ENCODE measurements around the gene TEAD3. TPM values are rescaled to one million over a fixed set of nuclear protein-coding genes. Genes with fewer than 3 reads are reported as not detected.

Gene TEAD3
- total and polyA plus RNA-seq, 4 donors = 1.9 to 6.8 (median 4.5) TPM

GRCh38 chr6:35480176-35480575, 16.7 kb downstream of the TEAD3 start:
- DNase-seq (ENCODE audit: low spot score) = no peak
- Histone ChIP-seq H3K9me3 (ENCODE audit: control insufficient read depth in 4 of 4, low read length in 3 of 4) (no peaks in the 10 kb centered on the region), H3K4me3 (ENCODE audit: low read depth in 1 of 3, low read length in 3 of 3) (no peak overlapping the region), H3K9ac (ENCODE audit: low read depth in 1 of 2, low read length in 2 of 2) (no peak overlapping the region), H3K4me1 (ENCODE audit: control insufficient read depth in 4 of 4, insufficient read depth in 4 of 4, low read length in 3 of 4) (peaks cover 0 to 8% (median 4%) of the 10 kb centered on the region in 4 donors), H3K36me3 (ENCODE audit: control insufficient read depth in 4 of 4, insufficient read depth in 3 of 4, low read depth in 1 of 4, low read length in 3 of 4) (peaks cover 0 to 24% (median 5%) of the 10 kb centered on the region in 4 donors), H3K27me3 (ENCODE audit: control insufficient read depth in 4 of 4, insufficient read depth in 4 of 4, low read length in 3 of 4) (no peaks in the 10 kb centered on the region), H3K27ac (ENCODE audit: low read depth in 1 of 2, low read length in 2 of 2) (no peak overlapping the region)
- 97% methylated on average over 12 of the region's 12 CpGs for WGBS
- TF ChIP-seq JUND (IDR thresholded peaks at IDR 0.05) (no peak), SP1 (IDR thresholded peaks at IDR 0.05) (no peak), FOXA1 (IDR thresholded peaks at IDR 0.05) (no peak), RAD21 (IDR thresholded peaks at IDR 0.05) (no peak), GABPA (IDR thresholded peaks at IDR 0.05 in 1 of 2, conservative IDR thresholded peaks at IDR 0.05 in 1 of 2) (no peak), MAX (IDR thresholded peaks at IDR 0.05) (no peak), EGR1 (IDR thresholded peaks at IDR 0.05; ENCODE audit: low read depth in 2 of 2) (no peak), FOXA2 (IDR thresholded peaks at IDR 0.05) (no peak), RXRA (IDR thresholded peaks at IDR 0.05) (no peak), YY1 (IDR thresholded peaks at IDR 0.05) (no peak)
- TF ChIP-seq, protein P1, sequence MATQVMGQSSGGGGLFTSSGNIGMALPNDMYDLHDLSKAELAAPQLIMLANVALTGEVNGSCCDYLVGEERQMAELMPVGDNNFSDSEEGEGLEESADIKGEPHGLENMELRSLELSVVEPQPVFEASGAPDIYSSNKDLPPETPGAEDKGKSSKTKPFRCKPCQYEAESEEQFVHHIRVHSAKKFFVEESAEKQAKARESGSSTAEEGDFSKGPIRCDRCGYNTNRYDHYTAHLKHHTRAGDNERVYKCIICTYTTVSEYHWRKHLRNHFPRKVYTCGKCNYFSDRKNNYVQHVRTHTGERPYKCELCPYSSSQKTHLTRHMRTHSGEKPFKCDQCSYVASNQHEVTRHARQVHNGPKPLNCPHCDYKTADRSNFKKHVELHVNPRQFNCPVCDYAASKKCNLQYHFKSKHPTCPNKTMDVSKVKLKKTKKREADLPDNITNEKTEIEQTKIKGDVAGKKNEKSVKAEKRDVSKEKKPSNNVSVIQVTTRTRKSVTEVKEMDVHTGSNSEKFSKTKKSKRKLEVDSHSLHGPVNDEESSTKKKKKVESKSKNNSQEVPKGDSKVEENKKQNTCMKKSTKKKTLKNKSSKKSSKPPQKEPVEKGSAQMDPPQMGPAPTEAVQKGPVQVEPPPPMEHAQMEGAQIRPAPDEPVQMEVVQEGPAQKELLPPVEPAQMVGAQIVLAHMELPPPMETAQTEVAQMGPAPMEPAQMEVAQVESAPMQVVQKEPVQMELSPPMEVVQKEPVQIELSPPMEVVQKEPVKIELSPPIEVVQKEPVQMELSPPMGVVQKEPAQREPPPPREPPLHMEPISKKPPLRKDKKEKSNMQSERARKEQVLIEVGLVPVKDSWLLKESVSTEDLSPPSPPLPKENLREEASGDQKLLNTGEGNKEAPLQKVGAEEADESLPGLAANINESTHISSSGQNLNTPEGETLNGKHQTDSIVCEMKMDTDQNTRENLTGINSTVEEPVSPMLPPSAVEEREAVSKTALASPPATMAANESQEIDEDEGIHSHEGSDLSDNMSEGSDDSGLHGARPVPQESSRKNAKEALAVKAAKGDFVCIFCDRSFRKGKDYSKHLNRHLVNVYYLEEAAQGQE (IDR thresholded peaks at IDR 0.05) = no peak
- TF ChIP-seq, protein P2, sequence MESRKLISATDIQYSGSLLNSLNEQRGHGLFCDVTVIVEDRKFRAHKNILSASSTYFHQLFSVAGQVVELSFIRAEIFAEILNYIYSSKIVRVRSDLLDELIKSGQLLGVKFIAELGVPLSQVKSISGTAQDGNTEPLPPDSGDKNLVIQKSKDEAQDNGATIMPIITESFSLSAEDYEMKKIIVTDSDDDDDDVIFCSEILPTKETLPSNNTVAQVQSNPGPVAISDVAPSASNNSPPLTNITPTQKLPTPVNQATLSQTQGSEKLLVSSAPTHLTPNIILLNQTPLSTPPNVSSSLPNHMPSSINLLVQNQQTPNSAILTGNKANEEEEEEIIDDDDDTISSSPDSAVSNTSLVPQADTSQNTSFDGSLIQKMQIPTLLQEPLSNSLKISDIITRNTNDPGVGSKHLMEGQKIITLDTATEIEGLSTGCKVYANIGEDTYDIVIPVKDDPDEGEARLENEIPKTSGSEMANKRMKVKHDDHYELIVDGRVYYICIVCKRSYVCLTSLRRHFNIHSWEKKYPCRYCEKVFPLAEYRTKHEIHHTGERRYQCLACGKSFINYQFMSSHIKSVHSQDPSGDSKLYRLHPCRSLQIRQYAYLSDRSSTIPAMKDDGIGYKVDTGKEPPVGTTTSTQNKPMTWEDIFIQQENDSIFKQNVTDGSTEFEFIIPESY (IDR thresholded peaks at IDR 0.05) = no peak
- TF ChIP-seq, protein P3, sequence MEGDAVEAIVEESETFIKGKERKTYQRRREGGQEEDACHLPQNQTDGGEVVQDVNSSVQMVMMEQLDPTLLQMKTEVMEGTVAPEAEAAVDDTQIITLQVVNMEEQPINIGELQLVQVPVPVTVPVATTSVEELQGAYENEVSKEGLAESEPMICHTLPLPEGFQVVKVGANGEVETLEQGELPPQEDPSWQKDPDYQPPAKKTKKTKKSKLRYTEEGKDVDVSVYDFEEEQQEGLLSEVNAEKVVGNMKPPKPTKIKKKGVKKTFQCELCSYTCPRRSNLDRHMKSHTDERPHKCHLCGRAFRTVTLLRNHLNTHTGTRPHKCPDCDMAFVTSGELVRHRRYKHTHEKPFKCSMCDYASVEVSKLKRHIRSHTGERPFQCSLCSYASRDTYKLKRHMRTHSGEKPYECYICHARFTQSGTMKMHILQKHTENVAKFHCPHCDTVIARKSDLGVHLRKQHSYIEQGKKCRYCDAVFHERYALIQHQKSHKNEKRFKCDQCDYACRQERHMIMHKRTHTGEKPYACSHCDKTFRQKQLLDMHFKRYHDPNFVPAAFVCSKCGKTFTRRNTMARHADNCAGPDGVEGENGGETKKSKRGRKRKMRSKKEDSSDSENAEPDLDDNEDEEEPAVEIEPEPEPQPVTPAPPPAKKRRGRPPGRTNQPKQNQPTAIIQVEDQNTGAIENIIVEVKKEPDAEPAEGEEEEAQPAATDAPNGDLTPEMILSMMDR (IDR thresholded peaks at IDR 0.05; ENCODE audit: low read depth, low read length, missing input control) = no peak
- TF ChIP-seq, protein P4, sequence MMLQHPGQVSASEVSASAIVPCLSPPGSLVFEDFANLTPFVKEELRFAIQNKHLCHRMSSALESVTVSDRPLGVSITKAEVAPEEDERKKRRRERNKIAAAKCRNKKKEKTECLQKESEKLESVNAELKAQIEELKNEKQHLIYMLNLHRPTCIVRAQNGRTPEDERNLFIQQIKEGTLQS (IDR thresholded peaks at IDR 0.05) = no peak

- Histone ChIP-seq H3K4me3 (ENCODE audit: low read depth in 1 of 3, low read length in 3 of 3) (no peak overlapping the region), H3K27me3 (ENCODE audit: control insufficient read depth in 4 of 4, insufficient read depth in 4 of 4, low read length in 3 of 4) (no peaks in the 10 kb centered on the region), H3K4me1 (ENCODE audit: control insufficient read depth in 4 of 4, insufficient read depth in 4 of 4, low read length in 3 of 4) (peaks cover 0 to 8% (median 4%) of the 10 kb centered on the region in 4 donors), H3K9ac (ENCODE audit: low read depth in 1 of 2, low read length in 2 of 2) (no peak overlapping the region), H3K36me3 (ENCODE audit: control insufficient read depth in 4 of 4, insufficient read depth in 3 of 4, low read depth in 1 of 4, low read length in 3 of 4) (peaks cover 0 to 31% (median 4%) of the 10 kb centered on the region in 4 donors), H3K27ac (ENCODE audit: low read depth in 1 of 2, low read length in 2 of 2) (no peak overlapping the region), H3K9me3 (ENCODE audit: control insufficient read depth in 4 of 4, low read length in 3 of 4) (no peaks in the 10 kb centered on the region)
- no peak for DNase-seq (ENCODE audit: low spot score)
- 95% methylated on average over 7 of the region's 7 CpGs for WGBS
- no peak for TF ChIP-seq NR2F2 (IDR thresholded peaks at IDR 0.05)
- no peak for TF ChIP-seq RXRA (IDR thresholded peaks at IDR 0.05)
- TF ChIP-seq, protein P2 (IDR thresholded peaks at IDR 0.05) = no peak
- TF ChIP-seq EGR1 (IDR thresholded peaks at IDR 0.05; ENCODE audit: low read depth in 2 of 2) = no peak
- no peak for TF ChIP-seq SP1 (IDR thresholded peaks at IDR 0.05)
- TF ChIP-seq TAF1 (conservative IDR thresholded peaks at IDR 0.05) = no peak
- TF ChIP-seq, protein P1 (IDR thresholded peaks at IDR 0.05) = no peak
- no peak for TF ChIP-seq FOXA2 (IDR thresholded peaks at IDR 0.05)
- no peak for TF ChIP-seq HNF4G (IDR thresholded peaks at IDR 0.05)
- no peak for TF ChIP-seq MAX (IDR thresholded peaks at IDR 0.05)
- TF ChIP-seq YY1 (IDR thresholded peaks at IDR 0.05) = no peak
- TF ChIP-seq RAD21 (IDR thresholded peaks at IDR 0.05) = no peak
- TF ChIP-seq, protein P4 (IDR thresholded peaks at IDR 0.05) = no peak
Measured at GRCh38 chr6:35478259-35478658, 18.6 kb downstream of the TEAD3 start.

Measured in liver (tissue), 9 donors.